NK-92 treated with Interleukin-12 subunit alpha and Interleukin-12 subunit beta, amount 100 ng/mL, for 24 hours (cell line): Measurements from ENCODE around the gene RAI1.

Experiments used
- DNase-seq: peaks from one replicate; lab custom pipeline; 2025; lab: John Stamatoyannopoulos, UW

Gene RAI1

DNA sequence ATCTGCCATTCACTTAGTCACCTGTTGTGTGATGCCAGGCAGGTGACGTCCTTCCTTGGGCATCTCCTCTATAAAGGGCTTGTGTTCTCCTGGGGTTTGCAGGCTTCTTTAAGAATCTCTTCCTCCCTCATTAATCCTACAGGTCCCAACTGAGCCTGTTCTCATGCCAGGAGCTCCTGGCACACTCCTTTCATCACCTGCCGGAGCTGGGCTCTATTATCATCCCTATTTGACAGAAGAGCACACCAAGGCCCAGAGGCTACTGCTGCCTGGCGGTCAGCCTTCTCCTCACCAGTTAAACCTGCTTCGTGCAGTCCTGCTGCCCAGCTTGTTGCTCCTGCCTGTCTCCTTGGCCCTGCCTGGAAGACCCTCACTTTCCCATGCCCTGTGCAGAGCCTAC is 51.2 kb downstream of the RAI1 start:
- DNase-seq = no peak

- no peak for DNase-seq
These were observed 51.8 kb downstream of the RAI1 start for GRCh38 chr17:17732892-17733670.

DNA sequence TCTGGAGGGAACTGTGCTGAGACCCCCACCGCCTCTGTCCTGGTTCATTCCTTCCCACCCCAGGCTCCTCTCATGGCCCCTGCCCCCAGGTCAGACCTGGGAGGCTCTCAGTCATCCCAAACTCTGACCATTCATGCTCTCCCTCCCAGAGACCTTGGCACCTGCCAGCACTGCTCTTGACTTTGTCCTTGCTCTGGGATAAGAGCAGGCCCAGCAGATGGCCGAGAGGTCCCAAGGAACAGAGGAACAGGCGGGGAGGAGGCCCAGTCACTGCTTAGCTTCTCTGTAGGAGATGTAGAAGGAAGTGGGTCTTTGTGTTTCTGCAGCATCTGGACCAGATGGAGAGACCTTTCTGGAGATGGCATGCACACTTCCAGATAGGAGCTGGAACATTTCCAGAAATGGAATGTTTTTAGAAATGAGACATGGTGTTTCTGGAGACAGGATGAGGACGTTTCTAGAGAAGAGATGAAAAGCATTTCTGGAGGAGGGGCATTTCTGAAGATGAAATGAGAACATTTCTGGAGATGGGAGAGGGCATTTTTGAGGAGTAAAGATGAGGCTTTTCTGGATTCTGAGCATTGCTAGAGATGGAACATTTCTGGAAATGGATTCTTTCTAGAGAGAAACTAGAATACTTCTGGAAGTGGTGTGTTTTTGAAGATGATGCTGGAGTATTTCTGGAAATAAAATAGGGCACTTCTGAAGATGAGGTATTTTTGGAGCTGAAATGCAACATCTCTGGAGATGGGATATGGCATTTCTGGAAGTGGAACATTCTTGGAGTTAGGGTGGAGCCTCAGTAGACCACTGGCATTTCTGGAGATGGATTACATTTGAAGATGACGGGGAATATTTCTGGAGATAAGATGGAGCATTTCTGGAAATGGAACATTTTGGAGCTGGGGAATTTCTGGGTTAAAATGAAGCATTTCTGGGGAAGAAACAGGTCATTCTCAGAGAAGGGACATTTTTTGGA is 55.2 kb downstream of the RAI1 start:
- DNase-seq = no peak

DNA sequence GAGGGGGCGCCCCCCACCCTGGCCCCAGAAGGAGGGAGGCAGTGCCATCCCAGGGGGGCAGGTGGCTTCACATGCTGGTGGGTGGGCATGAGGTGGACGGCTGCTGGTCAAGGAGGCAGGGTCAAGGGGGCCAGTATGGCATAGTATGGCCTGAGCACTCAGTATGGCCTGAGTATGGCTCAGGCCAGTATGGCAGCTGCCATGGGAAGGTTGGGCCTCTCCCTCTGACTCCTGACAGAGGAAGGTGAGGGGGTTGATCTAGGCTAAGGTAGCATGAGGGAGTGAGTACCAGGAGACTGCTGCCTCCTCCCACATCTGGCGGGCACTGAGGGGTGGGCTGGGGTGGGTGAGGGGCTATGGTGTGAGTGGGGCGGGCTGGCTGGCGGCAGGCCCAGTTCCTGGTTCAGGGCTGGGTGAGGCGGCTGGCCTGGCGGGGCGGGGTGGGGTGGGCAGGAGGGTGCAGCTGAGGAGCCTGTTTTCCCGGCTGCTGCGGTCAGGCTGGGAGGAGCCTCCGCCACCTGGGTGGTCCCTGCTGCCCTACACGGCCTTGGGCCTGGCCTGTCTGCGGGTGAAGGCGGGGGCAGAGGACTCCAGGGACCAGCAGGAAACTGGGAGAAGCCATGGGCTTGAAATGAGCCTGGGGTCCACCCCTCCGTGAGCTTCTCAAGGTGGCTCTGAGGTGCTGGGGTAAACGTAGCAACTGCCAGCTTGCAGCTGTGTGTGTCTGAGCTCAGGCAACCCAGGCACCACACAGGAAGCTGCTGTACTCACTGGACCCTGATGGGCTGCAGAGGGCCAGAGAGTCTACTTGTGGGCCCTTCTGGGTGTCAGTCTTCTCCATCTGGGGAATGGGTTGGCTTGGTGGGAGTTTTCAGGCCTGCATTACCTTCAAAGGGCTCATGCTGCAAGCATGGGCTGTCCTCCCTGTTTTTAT is 57.0 kb downstream of the RAI1 start:
- no peak for DNase-seq

GRCh38 chr17:17738901-17739300 is 57.6 kb downstream of the RAI1 start:
- no peak for DNase-seq

- no peak for DNase-seq
These were observed 58.3 kb downstream of the RAI1 start for GRCh38 chr17:17739388-17740066.

- DNase-seq = no peak
These were observed 59.5 kb downstream of the RAI1 start for GRCh38 chr17:17740615-17741348.

DNA sequence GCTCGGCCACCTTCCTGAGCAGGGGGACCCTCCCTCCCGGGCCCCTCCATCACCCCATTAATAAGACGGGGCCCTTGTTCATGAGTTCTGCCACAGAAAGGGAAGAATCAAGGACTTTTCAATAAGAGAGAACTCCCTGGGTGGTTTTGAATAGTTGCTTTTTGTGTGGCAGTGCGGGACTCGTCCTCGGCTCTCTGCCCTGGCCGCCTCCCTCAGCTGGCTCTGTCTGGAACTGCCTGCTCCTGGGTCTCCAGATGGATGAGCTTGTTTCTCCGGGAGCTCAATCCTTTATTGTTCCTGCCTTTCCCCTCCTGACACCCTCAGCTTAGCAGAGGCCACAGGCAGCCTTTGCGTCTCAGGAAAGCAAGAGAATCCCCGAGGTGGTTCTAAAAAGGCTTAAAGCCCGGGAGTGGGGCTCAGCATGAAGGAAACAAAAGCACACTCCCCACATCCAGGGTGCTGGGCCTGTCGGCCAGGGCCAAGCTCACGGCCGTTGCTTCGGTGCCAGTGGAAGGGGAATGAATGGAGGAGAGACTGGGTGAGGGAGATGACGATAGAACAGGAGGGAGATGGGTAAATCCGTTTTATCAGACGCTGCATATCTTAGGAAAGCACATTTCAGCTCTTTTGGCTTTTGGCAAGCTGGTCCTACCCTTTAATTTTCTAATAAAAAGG is 60.2 kb downstream of the RAI1 start:
- no peak for DNase-seq

DNA sequence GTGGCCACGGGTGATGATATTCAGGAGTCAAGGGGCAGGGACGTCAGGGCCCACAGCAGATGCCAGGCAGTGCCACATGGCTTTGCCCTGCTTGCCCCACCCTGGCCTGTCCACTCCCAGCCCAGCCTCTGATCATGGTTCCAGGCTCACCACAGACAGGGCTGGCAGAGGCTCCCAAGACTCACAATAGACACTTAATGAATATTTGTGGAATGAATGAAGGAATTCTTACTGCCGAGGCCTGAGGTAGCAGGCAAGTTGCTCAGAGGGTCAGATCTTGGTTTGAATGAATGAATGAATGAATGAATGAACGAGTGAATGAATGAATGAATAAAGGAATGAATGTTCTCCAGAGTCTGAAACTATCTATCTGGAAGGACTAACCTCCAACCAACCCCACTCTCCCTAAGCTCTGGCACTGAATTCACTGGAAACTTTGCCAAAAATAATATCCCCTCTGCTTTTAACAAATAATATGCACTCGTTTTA is 60.9 kb downstream of the RAI1 start:
- no peak for DNase-seq

GRCh38 chr17:17742688-17743390 is 61.6 kb downstream of the RAI1 start:
- no peak for DNase-seq

DNA sequence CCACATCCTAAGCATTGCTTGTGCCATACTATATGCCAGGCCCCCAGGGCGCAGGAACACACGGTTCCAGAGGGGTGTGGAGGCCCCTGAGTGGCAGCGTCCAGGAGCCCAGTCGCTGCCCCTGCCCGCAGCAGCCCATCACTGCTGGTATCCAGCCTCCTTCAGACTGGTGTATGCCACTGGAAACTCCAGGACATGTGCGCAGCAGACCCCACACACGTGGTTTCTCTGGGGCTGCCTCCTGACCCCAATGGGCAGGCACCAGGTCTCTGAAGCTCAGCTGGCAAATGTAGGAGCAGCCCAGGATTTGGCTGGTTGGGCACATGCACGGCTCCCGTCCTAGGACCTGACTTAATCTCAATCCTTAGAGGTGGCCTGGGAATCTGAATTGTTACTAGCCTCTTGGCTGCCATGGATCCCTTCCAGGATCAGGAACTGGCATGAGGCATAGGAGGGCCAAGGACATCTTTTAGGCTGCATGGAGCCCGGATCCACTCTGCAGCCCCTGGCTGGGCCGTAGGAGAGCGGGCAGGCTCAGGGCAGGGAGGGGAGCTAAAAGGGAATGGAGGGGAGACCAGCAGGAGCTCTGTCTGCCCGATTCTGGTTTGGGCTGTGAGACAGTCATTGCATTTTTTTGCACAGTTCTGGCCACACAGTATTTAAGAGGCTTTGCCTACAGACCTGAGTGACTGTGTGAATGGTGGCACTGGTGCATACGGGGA is 62.3 kb downstream of the RAI1 start:
- DNase-seq = no peak

DNA sequence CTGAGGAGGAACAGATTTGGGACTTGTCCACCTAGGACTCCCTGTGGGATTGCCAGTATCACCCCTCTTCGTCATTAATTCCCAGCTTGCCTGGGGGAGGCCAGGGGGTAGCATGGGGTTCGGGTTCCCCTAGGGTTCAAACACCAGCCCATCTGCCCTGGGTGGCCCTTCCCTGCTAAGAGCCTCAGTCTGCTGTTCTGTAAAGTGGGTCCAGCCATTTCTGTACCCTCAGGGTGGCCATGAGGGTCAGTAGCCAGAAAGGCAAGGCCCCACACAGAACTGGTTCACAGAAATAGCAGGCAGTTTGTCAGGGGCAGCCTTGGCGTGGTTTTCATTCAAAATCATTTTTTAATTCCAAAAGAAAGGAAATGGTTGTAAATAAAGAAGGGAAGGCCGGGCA is 62.9 kb downstream of the RAI1 start:
- no peak for DNase-seq

- DNase-seq = no peak
These were observed 64.5 kb downstream of the RAI1 start for GRCh38 chr17:17745476-17746455.

- DNase-seq = no peak
These were observed 66.9 kb downstream of the RAI1 start for GRCh38 chr17:17748179-17748578.

DNA sequence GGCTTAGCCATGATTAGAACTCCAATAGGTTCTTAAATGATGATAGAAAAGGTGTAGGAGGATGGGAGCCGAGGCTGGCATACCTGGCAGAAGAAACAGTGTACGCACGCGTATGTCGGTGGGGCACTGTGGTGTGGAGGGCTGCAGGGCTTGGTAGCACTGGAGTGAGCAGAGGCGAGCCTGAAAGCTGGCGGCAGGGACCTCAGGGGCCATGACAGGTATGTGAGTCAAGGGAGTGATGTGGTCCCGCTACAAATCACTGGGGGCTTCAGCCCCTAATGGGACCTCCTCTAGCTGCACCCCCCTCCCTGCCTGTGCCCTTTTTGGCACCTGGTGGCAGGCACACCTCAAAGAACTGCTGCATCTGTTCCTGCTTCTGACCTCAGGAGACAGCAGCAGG is 67.3 kb downstream of the RAI1 start:
- no peak for DNase-seq

DNA sequence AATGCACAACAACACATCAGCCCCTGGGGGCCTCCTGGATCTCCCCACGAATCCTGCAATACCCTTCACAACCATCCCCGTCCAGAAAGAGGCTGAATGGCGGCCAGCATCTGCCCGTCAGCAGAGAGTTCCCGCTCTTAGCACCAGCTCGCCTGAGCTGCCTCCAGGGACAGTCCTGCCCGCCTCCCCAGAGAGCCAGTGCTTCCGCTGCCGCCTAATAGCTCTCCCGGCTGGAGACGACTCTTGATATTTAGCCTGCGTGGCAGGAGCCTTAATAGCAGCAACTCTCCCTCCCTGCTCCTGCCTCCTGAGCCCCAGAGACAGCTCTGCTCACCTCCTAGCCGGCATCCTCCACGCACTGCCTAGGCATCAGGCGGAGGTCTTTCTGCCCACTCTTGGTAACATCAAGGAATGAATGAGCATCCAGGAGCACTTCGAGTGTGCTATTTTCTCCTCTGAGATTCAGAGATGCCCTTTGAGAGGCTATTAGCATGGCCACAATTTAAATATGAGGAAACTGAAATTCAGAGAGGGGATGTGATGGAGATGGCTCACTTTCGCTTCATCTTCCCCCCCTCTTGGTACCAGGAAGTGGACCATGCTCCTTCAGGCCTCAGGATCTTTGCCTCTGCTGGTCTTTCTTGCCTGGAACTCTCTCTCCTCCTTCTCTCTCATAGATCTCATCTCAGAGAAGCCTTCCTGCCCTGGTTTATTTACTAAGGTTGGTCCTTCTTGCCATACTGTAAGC is 67.9 kb downstream of the RAI1 start:
- no peak for DNase-seq

- no peak for DNase-seq
These were observed 68.7 kb downstream of the RAI1 start for GRCh38 chr17:17749921-17750320.
